GM18526 (cell line): ENCODE measurements around the gene AIRE.
"Not testable (repeated sequence)": the region's sequence is repeated elsewhere in the genome, so short reads cannot be mapped to it uniquely, and the experiment has no call there.

ENCODE experiments used
- POLR2A ChIP-seq: IDR thresholded peaks from 3 replicates; pipeline ENCODE4 v1.6.1; 2011; ENCODE audit not compliant: insufficient read length; ENCODE audit errors: extremely low read depth

AIRE gene

DNA sequence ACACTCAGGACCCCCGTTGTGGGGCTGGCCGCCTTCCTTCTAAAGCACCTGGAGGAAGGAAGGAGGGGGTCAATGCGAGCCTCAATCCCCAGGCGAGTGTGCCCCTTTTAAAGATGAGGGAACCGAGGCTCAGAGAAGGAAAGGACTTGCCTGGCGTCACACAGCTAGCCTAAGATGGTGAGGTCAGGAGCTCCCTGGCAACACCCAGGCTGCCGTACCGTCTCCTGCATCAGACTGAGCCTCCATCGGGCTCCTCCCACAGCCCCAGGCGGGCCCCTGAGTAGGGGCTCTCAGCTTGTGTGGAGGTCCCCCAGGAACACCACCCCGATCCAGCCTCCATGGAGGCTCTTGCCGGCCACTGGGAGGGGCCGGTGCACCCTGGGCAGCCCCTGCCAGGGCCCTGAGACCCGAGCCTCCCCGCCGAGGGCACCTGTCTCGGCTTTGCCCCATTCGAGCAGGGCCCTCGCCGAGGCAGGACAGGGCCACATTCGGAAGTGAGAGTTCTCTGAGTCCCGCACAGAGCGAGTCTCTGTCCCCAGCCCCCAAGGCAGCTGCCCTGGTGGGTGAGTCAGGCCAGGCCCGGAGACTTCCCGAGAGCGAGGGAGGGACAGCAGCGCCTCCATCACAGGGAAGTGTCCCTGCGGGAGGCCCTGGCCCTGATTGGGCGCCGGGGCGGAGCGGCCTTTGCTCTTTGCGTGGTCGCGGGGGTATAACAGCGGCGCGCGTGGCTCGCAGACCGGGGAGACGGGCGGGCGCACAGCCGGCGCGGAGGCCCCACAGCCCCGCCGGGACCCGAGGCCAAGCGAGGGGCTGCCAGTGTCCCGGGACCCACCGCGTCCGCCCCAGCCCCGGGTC is at the start of gene AIRE:
AIRE (plus strand) TSS at position 739 of the 855 bp plus-strand sequence. CDS start 131 bp downstream, outside the sequence.
- no peak for TF ChIP-seq POLR2A

DNA sequence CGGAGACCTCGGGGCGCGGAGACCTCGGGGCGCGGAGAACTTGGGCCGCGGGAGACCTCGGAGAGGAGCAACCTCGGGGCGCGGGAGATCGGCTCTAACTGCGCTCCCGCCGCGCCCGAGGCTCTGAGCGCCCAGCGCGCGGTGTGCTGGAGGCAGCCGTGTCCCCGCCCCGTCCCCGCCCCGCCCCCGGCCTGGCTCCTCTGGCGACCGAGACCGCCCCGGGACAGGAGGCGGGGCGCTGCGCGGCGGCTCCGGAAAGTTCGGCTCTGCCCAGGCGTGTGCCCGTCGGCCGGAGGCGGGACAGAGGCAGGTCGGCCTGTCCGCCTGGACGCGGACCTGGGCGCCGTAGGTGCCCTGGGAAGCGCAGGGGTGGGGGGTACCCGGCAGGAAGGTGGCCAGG is 44.8 kb upstream of the AIRE start, which contains the start of gene ICOSLG:
ICOSLG (minus strand) TSS at position 102 of the 400 bp plus-strand sequence. CDS start 126 bp downstream, outside the sequence.
- not testable (repeated sequence) for TF ChIP-seq POLR2A

DNA sequence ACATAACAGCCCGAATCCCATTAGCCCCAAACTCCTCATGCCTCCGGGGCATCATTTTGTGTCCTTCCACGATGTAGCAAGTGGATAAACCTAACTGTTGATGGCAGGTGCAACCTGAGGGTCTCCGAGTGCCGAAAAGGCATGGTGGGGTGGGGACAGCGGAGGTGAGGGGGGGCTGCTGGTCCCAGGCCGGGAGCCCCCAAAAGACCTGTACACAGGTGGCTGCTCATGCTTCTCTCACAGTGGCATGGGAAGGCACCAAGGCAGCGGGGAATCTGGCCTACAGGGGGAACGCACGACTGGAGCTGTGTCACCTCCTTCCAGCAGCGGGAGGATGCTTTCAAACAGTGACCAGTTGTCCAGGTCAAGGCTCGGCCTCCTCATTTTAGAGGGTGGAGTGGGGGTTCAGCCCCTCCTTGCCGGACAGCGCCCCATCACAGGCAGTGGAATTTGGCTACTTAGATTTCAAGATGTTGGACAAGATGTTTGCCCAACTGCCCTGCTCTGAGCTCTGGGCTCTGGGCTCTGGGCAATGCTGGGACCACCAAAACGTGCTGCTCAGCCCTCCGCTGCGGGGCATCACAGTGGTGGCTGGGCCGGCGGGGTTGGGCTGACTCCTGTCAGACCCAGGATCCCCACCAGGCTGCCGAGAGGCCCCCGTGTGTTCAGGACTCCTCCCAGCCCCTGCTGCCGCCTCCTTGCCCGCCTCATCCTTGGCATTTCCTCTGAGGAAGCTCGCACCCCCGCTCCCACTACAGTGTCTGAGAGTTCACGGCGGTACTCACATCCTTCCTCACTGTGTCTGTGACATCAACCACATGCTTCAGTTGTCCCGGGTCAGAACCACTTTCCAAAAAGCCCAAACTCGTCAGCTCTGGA is 31.6 kb upstream of the AIRE start:
- no peak for TF ChIP-seq POLR2A

DNA sequence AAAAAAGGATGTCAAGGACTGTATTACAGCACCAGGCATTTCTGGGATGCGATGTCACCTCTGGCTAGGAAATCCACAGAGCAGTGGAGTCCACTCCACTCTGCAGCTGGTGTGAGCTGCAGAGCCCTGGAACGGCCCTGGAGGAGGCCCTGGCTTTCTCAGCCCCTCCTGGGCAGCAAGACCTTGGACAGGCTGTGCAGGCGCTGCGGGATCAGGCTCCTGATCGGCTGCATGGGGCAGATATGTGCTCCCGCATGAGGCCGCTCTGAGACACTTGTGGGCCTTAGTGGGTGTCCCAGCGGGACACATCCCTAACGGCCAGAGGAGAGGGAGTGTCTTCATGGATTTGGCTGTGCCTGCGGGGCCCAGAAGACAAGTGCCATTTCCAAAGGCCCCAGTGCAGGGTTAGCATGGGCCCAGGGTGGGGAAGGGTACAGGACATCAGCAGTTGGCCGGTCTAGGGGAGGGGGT is 30.1 kb upstream of the AIRE start:
- no peak for TF ChIP-seq POLR2A

DNA sequence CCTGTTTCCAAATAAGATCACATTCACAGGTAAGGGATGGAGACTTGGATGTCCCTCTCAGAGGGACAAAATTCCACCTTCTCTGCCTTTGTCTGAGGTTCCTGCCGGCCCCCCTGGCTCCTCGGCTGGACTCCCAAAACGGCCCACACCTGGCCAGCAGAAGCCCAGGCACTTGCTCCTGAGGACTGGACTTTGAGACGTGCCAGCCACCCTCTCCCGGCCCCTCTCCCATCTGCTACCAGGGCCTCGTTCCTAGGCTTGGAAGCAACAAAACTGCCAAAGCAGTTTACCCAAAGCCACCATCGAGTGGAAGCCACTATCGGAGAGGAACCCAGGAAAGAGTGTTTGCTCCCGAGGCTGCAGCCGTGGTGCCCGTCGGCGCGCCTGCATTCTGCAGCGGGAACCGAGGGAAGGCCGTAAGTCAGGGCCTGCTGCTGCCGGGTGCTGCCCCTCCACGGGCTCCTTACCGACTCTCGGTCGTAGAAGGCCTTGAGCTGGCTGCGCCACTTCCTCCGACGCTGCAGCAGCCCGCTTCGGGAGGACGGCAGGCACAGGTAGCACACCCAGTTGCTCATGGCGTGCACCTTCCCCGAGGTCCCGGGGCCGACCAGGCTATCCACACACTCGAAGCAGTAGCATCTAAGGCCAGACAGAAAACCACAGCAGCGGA is 27.5 kb upstream of the AIRE start:
- no peak for TF ChIP-seq POLR2A

DNA sequence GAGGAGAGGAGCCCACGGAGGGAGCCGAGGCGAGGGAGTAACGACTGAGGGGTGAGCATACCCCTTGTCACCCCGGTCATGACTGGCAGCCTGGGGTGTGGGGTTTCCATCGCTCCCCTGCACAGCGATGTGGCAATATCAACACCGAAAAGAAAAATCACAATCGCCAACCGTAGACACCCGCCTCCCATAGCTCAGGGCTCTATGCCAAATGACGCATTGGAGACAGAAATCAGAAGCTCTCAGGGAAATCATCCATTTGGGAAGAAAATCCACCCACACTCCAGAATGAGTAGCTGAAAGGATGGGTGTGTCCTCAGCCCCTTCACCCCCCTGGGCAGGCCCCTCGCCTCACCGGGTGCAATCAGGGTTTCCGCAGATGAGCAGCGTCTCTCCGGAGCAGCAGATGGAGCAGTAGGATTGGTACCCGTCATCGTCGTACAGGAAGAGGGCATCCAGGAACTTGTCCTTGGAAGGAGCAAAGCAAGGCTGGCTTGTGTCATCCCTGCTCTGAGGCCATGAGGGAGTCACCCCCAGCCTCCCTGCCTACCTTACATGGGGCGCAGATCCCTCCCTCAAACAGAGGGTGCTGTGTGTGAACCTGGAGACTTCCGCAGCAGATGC is 26.5 kb upstream of the AIRE start:
- TF ChIP-seq POLR2A: no peak

DNA sequence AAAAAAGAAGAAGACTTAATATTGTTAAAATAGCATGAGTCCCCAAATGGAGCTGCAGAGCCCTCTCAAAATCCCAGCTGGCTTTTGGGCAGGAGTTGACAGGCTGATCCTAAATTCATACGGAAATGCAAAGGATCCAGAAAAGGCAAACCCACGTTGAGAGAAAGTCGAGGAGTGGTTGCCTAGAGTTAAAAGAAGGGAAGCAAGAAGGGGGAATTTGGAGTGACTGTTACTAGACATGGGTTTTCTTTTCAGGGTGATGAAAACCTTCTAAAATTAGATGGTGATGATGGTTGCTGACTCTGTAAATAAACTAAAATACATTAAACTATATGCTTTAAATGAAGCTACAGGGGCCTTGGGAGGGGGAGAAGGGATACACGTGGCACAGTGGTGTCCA is 25.6 kb upstream of the AIRE start:
- TF ChIP-seq POLR2A: no peak

DNA sequence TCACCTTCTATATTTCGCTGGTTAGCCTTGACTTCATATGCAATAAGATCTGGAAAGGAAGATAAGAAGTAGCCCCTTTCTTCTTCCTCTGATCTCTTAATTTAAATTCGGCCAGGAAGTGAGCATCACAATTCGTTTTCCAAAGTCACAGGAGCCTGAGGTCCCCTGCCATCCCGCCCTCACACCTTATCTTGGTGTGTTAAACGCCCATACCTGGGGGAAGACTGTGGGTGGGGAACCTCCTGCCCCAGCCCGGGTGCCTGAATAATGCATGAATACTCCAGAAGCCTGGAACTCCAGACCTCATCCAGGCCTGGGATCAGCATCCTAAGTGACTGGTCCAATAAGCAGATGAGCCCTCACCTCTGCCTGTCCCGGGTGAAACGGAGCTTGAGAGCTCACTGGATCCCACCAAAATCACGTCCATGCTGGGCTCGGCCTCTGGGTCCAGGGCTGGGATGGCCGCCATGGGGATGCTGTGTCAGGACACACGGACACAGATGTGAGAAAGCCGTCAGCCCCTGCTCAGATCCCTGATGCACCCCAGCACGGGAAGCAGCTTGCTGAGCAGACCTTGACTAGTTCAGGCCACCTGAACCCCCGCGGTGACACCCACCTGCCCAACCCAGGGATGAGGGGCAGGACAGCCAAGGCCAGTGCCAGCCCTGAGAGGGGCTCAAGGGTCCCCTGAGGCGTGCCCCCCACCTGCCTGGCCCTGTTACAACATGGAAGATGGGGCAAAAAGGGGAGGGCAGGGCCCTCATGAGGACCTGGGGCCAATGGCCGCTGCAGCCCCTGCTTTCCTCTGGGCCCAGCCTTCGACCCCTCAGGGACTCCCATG is 24.7 kb upstream of the AIRE start:
- TF ChIP-seq POLR2A: no peak

DNA sequence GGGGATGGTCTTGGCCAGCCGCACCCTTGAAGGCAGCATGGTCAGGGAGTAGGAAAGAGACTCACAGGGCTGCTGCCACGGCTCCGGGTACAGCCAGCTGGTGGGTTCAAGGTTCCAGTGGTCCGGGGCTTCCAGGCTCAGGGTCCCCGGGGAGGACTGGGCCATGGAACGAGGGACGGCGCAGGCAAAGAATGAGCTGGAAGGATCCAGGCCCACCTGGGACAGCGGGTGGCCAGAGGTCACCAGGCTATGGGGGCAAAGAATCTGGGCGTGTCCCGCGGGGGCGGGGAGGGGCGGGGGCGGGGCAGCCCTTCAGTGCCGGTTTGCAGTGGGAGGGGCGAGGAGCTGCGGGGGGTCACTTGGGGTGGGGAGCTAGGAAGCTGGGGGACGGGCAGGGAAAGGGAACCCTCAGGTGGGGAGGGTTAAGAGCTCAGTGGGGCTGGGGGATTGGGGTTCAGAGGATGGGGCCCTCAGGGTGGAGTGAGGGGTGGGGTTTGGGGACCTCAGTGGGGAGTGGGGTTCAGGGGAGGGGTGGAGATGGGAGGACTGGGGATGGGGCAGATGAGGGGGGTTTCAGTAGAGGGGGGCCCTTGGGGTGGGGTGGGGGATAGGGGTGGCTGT is 23.9 kb upstream of the AIRE start, which contains the start of gene DNMT3L:
DNMT3L (minus strand) TSS at position 223 of the 621 bp plus-strand sequence. CDS start 638 bp downstream, outside the sequence.
- TF ChIP-seq POLR2A: no peak

DNA sequence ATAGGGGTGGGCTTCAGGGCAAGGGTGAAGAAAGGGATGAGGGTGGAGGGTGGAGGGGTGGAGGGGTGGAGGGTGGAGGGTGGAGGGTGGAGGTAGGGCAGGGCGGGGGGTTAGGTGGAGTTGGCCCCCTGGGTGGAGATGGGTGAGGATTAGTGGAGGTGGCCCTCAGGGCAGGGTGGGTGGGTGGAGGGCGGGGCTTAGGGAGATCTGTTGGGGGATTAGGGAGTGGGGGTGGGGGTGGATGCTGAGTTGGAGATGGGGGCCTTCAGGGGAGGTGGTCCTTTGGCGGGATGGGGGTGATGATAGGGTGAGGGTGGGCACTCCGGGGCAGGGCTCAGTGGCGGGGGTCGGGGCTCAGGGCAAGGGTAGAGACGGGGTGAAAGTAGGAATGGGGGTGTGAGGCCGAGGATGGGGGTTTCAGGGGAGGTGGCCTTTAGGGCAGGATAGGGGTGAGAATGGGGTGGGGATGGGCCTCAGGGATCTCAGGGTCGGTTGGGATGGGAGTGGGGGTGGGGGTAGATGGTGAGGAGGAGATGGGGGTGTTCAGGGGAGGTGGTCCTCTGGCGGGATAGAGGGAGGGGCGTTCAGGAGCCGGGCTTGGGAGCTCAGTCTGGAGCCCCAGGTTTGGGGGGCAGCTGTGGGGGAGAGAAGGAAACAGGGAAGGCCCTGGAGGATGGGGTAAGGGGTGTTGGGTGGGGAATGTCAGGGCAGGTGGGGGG is 23.2 kb upstream of the AIRE start:
- TF ChIP-seq POLR2A: no peak

DNA sequence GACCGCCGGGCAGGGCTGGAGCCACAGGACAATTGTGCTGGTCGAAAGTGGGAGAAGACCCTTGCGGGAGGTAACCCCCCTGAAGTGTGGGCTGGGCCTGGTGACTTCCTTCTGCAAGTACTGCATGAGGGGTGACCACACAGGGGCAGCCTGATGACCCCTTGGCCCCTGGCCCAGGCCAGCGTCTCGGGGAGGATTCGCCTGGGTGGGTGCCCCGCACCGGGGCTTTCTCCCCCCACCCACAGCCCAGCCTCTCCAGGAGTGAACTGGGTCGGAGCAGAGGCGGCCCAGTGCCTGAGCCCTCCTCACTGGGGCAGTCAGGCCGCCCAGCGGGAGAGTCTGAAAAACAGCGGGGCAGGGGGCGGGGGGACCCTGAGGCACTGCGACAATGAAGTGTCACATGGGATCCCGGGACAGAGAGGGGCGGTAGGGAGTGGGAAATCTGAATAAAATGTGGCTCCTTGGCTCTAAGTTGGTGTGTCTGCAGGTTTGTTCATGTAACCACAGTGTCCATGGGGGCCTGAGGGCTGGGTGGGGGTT is 22.4 kb upstream of the AIRE start:
- TF ChIP-seq POLR2A: no peak

DNA sequence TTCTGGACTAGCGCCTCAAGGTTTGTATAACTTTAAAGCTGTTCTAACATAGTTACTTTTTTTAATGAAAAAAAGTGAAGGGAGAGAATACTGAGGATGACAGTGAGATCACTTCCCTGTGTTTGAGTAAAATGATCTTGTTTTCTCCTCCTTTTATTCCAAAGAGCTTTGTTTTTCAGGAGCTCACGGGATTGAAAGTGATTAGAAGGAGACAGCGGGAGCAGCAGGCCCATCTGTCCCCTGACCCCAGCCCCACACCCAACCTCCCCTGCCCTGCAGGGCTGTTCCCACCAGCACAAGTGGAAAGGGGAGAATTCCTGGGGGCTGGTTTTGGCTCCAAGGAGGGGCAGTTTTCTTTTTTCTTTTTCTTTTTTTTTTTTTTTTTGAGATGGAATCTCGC is 21.9 kb upstream of the AIRE start:
- TF ChIP-seq POLR2A: no peak
